ENCODE data around the gene KRT7. TPM values are rescaled to one million over a fixed set of nuclear protein-coding genes. Genes with fewer than 3 reads are reported as not detected.

Gene KRT7
- total and polyA plus RNA-seq, 9 of the 15 experiments (the other 6 are each of a cell fraction or from before 2014, with no cell fraction given), result 1.4 TPM; not detected in 8

- TF ChIP-seq TAL1 (IDR thresholded peaks at IDR 0.05) (no peak), CREB3 (tag; conservative IDR thresholded peaks at IDR 0.05; ENCODE audit: low read depth) (no peak), KAT7 (CRISPR knock-in tag; IDR thresholded peaks at IDR 0.05; ENCODE audit: borderline replicate concordance) (no peak), ZKSCAN3 (CRISPR knock-in tag; IDR thresholded peaks at IDR 0.05) (no peak), TCF7L2 (IDR thresholded peaks at IDR 0.05; ENCODE audit: low read depth, low read length) (no peak), L3MBTL2 (IDR thresholded peaks at IDR 0.05) (no peak), FOSL1 (tag; conservative IDR thresholded peaks at IDR 0.05) (no peak), MBD1 (CRISPR knock-in tag; IDR thresholded peaks at IDR 0.05) (no peak), HDAC1 (IDR thresholded peaks at IDR 0.05) (no peak), ZNF165 (CRISPR knock-in tag; IDR thresholded peaks at IDR 0.05; ENCODE audit: borderline replicate concordance) (no peak), MECOM (CRISPR knock-in tag; IDR thresholded peaks at IDR 0.05) (no peak)
- no peaks in the 10 kb centered on the region for H3K9me1 ChIP-seq (ENCODE audit: control insufficient read depth, insufficient read depth, low read length)
- no peak overlapping the region for H3K9ac ChIP-seq (ENCODE audit: insufficient read depth in 1 of 2, low read depth in 2 of 2, low read length in 2 of 2)
- H3K4me2 ChIP-seq (ENCODE audit: insufficient read depth, low read length), result no peak overlapping the region
- ChIA-PET POLR2A (no interaction called here), CTCF (ENCODE audit: low intra/inter-chr PET ratio) (no interaction called here)
- H4K20me1 ChIP-seq (replicated peaks; ENCODE audit: control insufficient read depth, insufficient read depth, low read length), result peaks cover 6% of the 10 kb centered on the region; the same call in 1 of the 2 replicates
- 1% methylated on average over 7 of the region's 7 CpGs for WGBS (ENCODE audit: insufficient coverage, low coverage, missing lambda C conversion rate)
- H2AFZ ChIP-seq (ENCODE audit: low read depth, low read length), result no peak overlapping the region
- ATAC-seq, result no peak
- no TSS peak for BruUV-seq (replicated peaks)
- H3K36me3 ChIP-seq (ENCODE audit: control insufficient read depth, insufficient read depth, low read length), result no peaks in the 10 kb centered on the region
- FAIRE-seq, result no peak
- DNase-seq (ENCODE audit: extremely low read depth in 1 of 4, low spot score in 3 of 4), result no peak
- H3K79me2 ChIP-seq (ENCODE audit: control insufficient read depth, insufficient read depth, low read length), result no peaks in the 10 kb centered on the region
- H3K27me3 ChIP-seq (ENCODE audit: control insufficient read depth in 2 of 2, insufficient read depth in 2 of 2, low read length in 2 of 2), result peaks cover 2 to 48% of the 10 kb centered on the region in 2 experiments; a peak in 4 of 5 replicates
- in situ Hi-C loops (cut with MboI) (no loop called here), intact Hi-C loops (cut with micrococcal nuclease) (no loop called here)
- H3K27ac ChIP-seq (ENCODE audit: extremely low read depth, low read depth, low read length), result no peak overlapping the region
- no peak overlapping the region for H3K4me3 ChIP-seq
- H3K9me3 ChIP-seq (replicated peaks; ENCODE audit: control insufficient read depth, insufficient read depth, low read depth, low read length), result no peaks in the 10 kb centered on the region
- H3K4me1 ChIP-seq (replicated peaks in 1 of 2; ENCODE audit: control insufficient read depth in 2 of 2, insufficient read depth in 2 of 2, low read length in 2 of 2), result no peaks in the 10 kb centered on the region
These were observed 6.0 kb downstream of the KRT7 start for GRCh38 chr12:52238916-52239646.

Data from K562 (cell line).